ENCODE data around the gene GPRC5B. TPM values are rescaled to one million over a fixed set of nuclear protein-coding genes. Genes with fewer than 3 reads are reported as not detected.

Gene GPRC5B
- total and polyA plus RNA-seq, 2 donors (not counting 3 experiments of a cell fraction or from before 2014, with no cell fraction given): 42.3 TPM

DNA sequence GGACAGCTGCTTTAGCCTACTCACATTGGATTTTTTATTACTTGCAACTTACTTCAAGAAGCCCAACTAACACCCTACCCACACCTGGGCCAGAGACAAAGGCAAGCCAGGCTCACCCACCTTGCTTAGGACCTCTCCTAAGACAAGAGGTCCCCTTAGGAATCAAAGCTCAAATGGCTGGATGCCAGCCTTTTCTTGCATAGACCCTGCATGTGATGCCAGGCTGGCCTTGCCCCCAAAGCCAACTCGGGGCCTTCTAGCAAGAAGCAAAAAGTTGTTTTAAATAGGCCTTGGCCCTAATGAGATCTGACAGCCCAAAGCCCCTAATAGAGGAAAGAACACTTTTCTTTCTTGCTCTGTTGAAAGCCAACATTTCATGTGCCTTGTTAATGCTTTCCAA is 20.7 kb downstream of the GPRC5B start:
- FAIRE-seq: no peak
- POLR2A ChIA-PET: no interaction called here
- Histone ChIP-seq H2AFZ (ENCODE audit: low read depth, low read length) (no peak overlapping the region), H3K9me3 (replicated peaks; ENCODE audit: control insufficient read depth, insufficient read depth, low read length) (no peaks in the 10 kb centered on the region), H4K20me1 (replicated peaks; ENCODE audit: control insufficient read depth, extremely low read depth, insufficient read depth, low read length) (no peaks in the 10 kb centered on the region), H3K9ac (replicated peaks; ENCODE audit: extremely low read depth, insufficient read depth, low read length) (no peak overlapping the region), H3K79me2 (ENCODE audit: control insufficient read depth, insufficient read depth, low read length) (no peaks in the 10 kb centered on the region), H3K27ac (ENCODE audit: insufficient read depth, low read depth, low read length) (no peak overlapping the region), H3K36me3 (ENCODE audit: control insufficient read depth in 2 of 2, extremely low read depth in 1 of 2, insufficient read depth in 2 of 2, low read length in 2 of 2) (peaks cover 0 to 4% of the 10 kb centered on the region in 2 experiments), H3K4me3 (replicated peaks in 1 of 3; ENCODE audit: insufficient read depth in 1 of 3, low read depth in 1 of 3, low read length in 3 of 3) (no peak overlapping the region), H3K4me2 (ENCODE audit: insufficient read depth, low read length) (no peak overlapping the region), H3K9me1 (replicated peaks; ENCODE audit: control insufficient read depth, extremely low read depth, insufficient read depth, low read length) (no peaks in the 10 kb centered on the region), H3K4me1 (ENCODE audit: control insufficient read depth, extremely low read depth, insufficient read depth, low read length) (no peaks in the 10 kb centered on the region), H3K27me3 (ENCODE audit: control insufficient read depth in 2 of 2, insufficient read depth in 2 of 2, low read length in 2 of 2) (no peaks in the 10 kb centered on the region)
- CTCF ChIA-PET: no interaction called here
- TF ChIP-seq FOS (IDR thresholded peaks at IDR 0.05; ENCODE audit: borderline replicate concordance, insufficient read depth, low read length) (no peak), POLR2A (IDR thresholded peaks at IDR 0.05; ENCODE audit: low read depth, low read length) (no peak), JUN (IDR thresholded peaks at IDR 0.05; ENCODE audit: borderline replicate concordance, insufficient read depth, insufficient read length, low read depth) (no peak), EZH2 (IDR thresholded peaks at IDR 0.05; ENCODE audit: borderline replicate concordance, low read depth, low read length, severe bottlenecking) (no peak), MYC (IDR thresholded peaks at IDR 0.05; ENCODE audit: low read depth, low read length) (no peak)
- TF ChIP-seq, protein P1, sequence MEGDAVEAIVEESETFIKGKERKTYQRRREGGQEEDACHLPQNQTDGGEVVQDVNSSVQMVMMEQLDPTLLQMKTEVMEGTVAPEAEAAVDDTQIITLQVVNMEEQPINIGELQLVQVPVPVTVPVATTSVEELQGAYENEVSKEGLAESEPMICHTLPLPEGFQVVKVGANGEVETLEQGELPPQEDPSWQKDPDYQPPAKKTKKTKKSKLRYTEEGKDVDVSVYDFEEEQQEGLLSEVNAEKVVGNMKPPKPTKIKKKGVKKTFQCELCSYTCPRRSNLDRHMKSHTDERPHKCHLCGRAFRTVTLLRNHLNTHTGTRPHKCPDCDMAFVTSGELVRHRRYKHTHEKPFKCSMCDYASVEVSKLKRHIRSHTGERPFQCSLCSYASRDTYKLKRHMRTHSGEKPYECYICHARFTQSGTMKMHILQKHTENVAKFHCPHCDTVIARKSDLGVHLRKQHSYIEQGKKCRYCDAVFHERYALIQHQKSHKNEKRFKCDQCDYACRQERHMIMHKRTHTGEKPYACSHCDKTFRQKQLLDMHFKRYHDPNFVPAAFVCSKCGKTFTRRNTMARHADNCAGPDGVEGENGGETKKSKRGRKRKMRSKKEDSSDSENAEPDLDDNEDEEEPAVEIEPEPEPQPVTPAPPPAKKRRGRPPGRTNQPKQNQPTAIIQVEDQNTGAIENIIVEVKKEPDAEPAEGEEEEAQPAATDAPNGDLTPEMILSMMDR (IDR thresholded peaks at IDR 0.05; ENCODE audit: extremely low read depth in 1 of 2, insufficient read depth in 1 of 2, low read depth in 1 of 2, low read length in 2 of 2): no peak
- TF ChIP-seq, protein P2, sequence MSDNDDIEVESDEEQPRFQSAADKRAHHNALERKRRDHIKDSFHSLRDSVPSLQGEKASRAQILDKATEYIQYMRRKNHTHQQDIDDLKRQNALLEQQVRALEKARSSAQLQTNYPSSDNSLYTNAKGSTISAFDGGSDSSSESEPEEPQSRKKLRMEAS (IDR thresholded peaks at IDR 0.05; ENCODE audit: insufficient read depth, insufficient read length): no peak
- BruUV-seq (replicated peaks): no TSS peak
- intact Hi-C loops (cut with micrococcal nuclease) (no loop called here), dilution Hi-C loops (cut with MboI; ENCODE audit: extremely low pct_ligation_motif_present, low sequenced_read_pairs) (no loop called here)
- no peak for DNase-seq (ENCODE audit: low read depth, low spot score)

All from endothelial cell of umbilical vein (primary cell).